ENCODE results near the gene SEC23B. TPM values are rescaled to one million over a fixed set of nuclear protein-coding genes. Genes with fewer than 3 reads are reported as not detected.

Gene SEC23B
- total and polyA plus RNA-seq, 2 of the 8 experiments (the other 6 are each of a cell fraction or from before 2014, with no cell fraction given) = 53.3 to 62.8 TPM

GRCh38 chr20:18496042-18496441 lies 11.7 kb upstream of the SEC23B start:
- H3K4me1 ChIP-seq (replicated peaks in 1 of 4; ENCODE audit: control insufficient read depth in 3 of 4, insufficient read depth in 4 of 4, low read length in 3 of 4) = peaks cover 0 to 3% (median 0%) of the 10 kb centered on the region in 4 experiments; a peak in 1 of 7 replicates
- no peaks in the 10 kb centered on the region for H3K79me1 ChIP-seq (ENCODE audit: low read depth, low read length)
- no peak for FAIRE-seq
- WGBS, 2 experiments (ENCODE audit: extremely low coverage in 1 of 2, insufficient coverage in 1 of 2, insufficient read length in 1 of 2, insufficient replicate concordance in 2 of 2, low coverage in 1 of 2, low lambda C conversion rate in 2 of 2, missing lambda C conversion rate in 1 of 2) = 70% methylated on average over 7 of the region's 7 CpGs; no CpG with 5 or more reads in 1 of the 2 experiments
- H3K56ac ChIP-seq (replicated peaks; ENCODE audit: insufficient read length, low read depth, low read length) = peak overlapping the region; percentile 16
- H3K27ac ChIP-seq (ENCODE audit: low read depth, low read length) = no peak overlapping the region
- no peak overlapping the region for H3K4ac ChIP-seq (replicated peaks; ENCODE audit: insufficient read length, low read depth, low read length)
- no peak overlapping the region for H4K91ac ChIP-seq (replicated peaks; ENCODE audit: insufficient read length, low read length)
- H3K4me2 ChIP-seq (ENCODE audit: insufficient read depth in 1 of 2, low read depth in 2 of 2, low read length in 2 of 2) = peak overlapping the region; percentile 51 to 73
- no peak overlapping the region for H3K23ac ChIP-seq (ENCODE audit: insufficient read length)
- no peak overlapping the region for H2BK5ac ChIP-seq (ENCODE audit: low read depth, low read length)
- H2AK5ac ChIP-seq (ENCODE audit: low read depth, low read length) = no peak overlapping the region
- peaks cover 0 to 8% of the 10 kb centered on the region in 2 experiments; a peak in 1 of 4 replicates for H3K79me2 ChIP-seq (ENCODE audit: control insufficient read depth in 1 of 2, insufficient read depth in 2 of 2, low read length in 2 of 2)
- H4K8ac ChIP-seq (ENCODE audit: extremely low read depth, insufficient read depth, low read length) = no peak overlapping the region
- peak overlapping the region; percentile 78 to 98 (median 94); a peak in 5 of 8 replicates for H3K4me3 ChIP-seq (ENCODE audit: extremely low read depth in 1 of 4, insufficient read depth in 2 of 4, low read depth in 3 of 4, low read length in 4 of 4)
- H2AFZ ChIP-seq (ENCODE audit: low read length) = no peak overlapping the region
- H3K23me2 ChIP-seq (ENCODE audit: low read depth, low read length) = no peaks in the 10 kb centered on the region
- ChIA-PET CTCF (ENCODE audit: partially characterized antibody) (interaction anchor here (1.2 to 1.5 kb wide), 3 partner anchors 12 to 84 kb away, joined by 3 to 5 read pairs (median 4); partner anchors contain the start of gene SEC23B), POLR2A (ENCODE audit: partially characterized antibody) (interaction anchor here (1.2 to 4.2 kb wide), 5 partner anchors 10 to 34 kb away, joined by 3 to 55 read pairs (median 4); partner anchors contain the start of gene SEC23B)
- no peak overlapping the region for H4K5ac ChIP-seq (ENCODE audit: insufficient read length, low read depth, low read length)
- no peak overlapping the region for H3K18ac ChIP-seq (ENCODE audit: extremely low read depth, low read length)
- TF ChIP-seq MAX (IDR thresholded peaks at IDR 0.05) (no peak), RXRA (IDR thresholded peaks at IDR 0.05; ENCODE audit: insufficient read depth, low read depth, low read length) (no peak), TCF12 (IDR thresholded peaks at IDR 0.05; ENCODE audit: low read depth, low read length) (no peak), HDAC2 (IDR thresholded peaks at IDR 0.05; ENCODE audit: borderline replicate concordance in 1 of 2, low read depth in 2 of 2, low read length in 2 of 2) (no peak), JUN (IDR thresholded peaks at IDR 0.05; ENCODE audit: low read depth, low read length) (no peak), NRF1 (IDR thresholded peaks at IDR 0.05; ENCODE audit: low read depth, low read length) (no peak), SUZ12 (IDR thresholded peaks at IDR 0.05; ENCODE audit: low read length) (no peak), SP1 (IDR thresholded peaks at IDR 0.05; ENCODE audit: low read depth, low read length) (no peak)
- H2BK20ac ChIP-seq (ENCODE audit: low read length) = no peak overlapping the region
- H4K20me1 ChIP-seq (replicated peaks in 1 of 2; ENCODE audit: control insufficient read depth in 1 of 2, insufficient read depth in 2 of 2, low read length in 2 of 2) = peaks cover 0 to 2% of the 10 kb centered on the region in 2 experiments
- H2BK15ac ChIP-seq (ENCODE audit: low read length) = no peak overlapping the region
- no peak overlapping the region for H2BK12ac ChIP-seq (ENCODE audit: low read depth, low read length)
- H3K36me3 ChIP-seq (ENCODE audit: control insufficient read depth in 2 of 4, insufficient read depth in 4 of 4, low read length in 3 of 4) = peaks cover 2 to 13% (median 10%) of the 10 kb centered on the region in 4 experiments; a peak in 6 of 8 replicates
- no peak overlapping the region for H3K14ac ChIP-seq (ENCODE audit: insufficient read length)
- no peak for DNase-seq (ENCODE audit: low read depth in 1 of 2, low spot score in 2 of 2)
- H3K27me3 ChIP-seq (replicated peaks in 1 of 4; ENCODE audit: control insufficient read depth in 3 of 4, extremely low read depth in 1 of 4, insufficient read depth in 3 of 4, low read length in 3 of 4) = no peaks in the 10 kb centered on the region
- H3K9me3 ChIP-seq (ENCODE audit: insufficient read depth in 2 of 2, low read depth in 1 of 2, low read length in 1 of 2) = no peaks in the 10 kb centered on the region
- no peak overlapping the region; a peak in 1 of 7 replicates for H3K9ac ChIP-seq (replicated peaks in 1 of 4; ENCODE audit: extremely low read depth in 1 of 4, low read depth in 3 of 4, low read length in 3 of 4)
- no peak overlapping the region for H2BK120ac ChIP-seq (replicated peaks; ENCODE audit: low read depth, low read length)

Measured in H1 (cell line).